ENCODE data around the gene ETF1.
A peak's percentile ranks its signal among the peaks of the same experiment; 100 is the strongest.
"Not testable (repeated sequence)": the region's sequence is repeated elsewhere in the genome, so short reads cannot be mapped to it uniquely, and the experiment has no call there.

Gene ETF1

DNA sequence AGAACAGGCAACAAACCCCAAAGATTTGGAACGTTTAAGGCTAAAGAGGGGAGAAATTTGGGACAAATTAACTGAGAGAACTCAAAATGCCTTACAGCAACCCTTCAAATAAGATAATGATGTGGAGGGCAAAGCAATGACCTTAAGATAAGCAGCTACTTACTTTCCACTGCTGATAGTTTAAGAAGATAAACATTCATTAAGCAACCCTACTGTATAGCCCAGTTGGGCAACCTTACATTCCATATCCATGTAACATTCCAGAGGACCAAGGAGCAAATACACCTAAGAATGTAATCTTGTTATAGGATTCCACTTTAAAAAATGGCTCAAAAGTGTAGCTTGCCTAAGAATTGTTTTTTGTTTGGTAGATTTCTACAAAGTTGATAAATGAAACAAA is 14.8 kb downstream of the ETF1 start:
- no peak for DNase-seq

DNA sequence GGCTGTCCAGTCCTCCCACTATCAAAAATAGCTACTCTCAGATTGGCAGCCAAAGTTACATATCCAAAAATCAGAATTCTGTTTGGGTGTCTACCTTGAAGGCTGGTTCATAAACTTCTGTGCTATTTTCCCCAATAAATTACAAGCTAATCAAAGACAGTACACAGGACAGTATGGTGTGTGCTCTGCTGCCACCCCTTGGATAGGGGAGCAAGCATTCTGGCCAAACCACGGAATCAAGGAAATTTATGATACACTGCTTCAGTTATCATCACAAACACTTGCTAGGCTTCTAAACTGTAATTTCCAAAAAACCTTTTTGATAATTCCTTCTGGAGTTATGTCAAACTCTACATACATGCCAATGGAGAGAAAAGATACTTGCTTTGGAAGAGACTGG is 15.9 kb downstream of the ETF1 start:
- no peak for DNase-seq

GRCh38 chr5:138523406-138523805 is 19.6 kb downstream of the ETF1 start:
- no peak for DNase-seq

DNA sequence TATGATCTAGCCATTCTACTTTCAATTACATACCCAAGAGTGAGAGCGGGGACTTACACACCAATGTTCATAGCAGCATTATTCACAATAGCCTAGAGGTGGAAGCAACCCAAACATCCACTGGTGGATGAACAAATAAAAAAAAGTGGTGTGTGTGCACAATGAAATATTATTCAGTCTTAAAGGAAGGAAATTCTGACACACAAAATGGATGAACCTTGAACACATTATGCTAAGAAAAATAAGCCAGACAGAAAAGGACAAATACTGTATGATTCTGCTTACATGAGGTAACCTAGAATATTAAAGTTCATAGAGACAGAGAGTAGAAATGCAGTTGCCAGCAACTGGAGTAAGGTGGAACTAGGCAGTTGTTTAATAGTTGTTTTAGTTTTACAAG is 22.1 kb downstream of the ETF1 start:
- no peak for DNase-seq

- DNase-seq, result no peak
Observed at GRCh38 chr5:138517437-138517836, 25.6 kb downstream of the ETF1 start.

DNA sequence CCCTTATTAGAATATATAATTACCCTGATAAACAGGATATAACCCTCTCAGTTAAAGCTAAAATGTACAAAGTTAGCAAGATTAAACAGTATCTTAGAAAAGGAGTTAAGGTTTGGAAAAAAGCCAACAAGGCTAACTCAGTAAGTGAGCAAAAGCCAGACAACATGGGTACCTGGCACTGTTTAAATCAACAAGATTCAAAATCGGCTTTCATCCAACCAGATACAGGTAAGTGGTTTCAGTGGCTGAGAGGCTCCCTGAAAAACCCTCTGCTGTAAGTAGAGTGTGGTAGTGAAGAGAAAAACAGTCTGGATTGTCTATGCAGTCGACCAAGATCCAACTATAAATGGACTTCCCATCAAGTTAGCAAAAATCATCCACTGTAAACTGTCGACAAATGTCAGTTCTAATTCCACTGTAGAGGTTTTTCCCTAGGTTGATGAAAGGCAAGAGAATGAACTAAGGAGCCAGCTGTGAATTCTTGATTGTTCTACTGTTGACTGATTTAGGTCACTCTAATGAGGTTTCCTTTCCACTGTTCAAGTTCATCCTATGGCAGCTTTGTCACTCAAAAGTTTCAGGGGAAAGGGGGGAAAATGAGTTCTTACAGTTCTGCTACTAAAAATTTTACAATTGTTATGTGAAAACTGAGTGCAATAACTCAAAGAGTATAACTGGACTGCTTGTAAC is 27.3 kb downstream of the ETF1 start:
- no peak for DNase-seq

DNA sequence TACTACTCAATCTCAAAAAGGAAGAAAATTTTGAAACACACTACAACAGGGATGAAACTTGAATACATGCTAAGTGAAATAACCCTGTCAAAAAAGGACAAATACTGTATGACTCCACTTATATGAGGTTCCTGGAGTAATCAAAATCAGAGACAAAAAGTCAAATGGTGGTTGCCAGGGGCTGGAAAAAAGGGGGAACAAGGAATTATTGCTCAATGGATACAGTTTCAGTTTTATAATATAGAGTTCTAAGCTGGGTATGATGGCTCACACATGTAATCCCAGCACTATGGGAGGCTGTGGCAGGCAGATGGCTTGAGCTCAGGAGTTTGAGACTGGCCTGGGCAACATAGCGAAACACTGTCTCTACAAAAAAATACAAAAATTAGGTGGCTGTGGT is 29.0 kb downstream of the ETF1 start:
- no peak for DNase-seq

DNA sequence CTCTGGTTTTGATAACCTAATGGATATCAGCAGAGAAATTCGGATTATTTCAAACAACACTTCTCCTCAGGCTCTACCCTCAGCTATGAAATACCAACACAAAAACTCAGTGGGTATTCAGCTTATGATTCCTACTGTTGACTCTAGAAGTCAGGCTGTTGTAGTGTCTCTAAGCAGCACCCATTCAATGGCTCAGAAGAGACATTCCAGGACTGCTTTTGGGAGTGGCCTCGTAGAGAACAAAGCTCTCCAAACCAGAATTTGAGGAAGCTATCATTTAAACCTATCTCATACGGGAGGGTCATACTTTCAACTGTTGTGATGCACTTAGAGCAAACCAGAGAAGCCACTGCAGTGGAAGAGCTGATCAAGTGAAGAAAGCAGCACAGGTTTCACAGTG is 34.1 kb downstream of the ETF1 start:
- DNase-seq, result no peak

DNA sequence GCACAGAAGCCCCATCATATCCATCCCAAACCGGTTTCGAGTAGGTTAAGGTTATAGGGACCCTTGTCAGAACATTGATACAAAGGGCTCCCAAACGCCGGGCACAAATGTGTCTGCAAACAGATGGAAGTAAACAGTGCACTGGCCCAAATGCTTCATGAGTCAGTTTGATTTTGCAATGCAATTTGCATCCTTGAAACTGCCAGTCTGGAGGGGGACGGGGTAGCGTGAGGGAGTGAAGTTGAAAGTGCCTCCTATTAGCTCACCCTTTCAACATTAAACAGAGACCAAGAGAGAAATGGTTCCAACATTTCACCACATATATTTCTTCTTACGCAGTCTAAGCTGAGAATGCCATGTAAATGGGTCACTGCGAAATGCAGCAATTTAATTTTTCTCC is 35.6 kb downstream of the ETF1 start:
- DNase-seq, result not testable (repeated sequence)

DNA sequence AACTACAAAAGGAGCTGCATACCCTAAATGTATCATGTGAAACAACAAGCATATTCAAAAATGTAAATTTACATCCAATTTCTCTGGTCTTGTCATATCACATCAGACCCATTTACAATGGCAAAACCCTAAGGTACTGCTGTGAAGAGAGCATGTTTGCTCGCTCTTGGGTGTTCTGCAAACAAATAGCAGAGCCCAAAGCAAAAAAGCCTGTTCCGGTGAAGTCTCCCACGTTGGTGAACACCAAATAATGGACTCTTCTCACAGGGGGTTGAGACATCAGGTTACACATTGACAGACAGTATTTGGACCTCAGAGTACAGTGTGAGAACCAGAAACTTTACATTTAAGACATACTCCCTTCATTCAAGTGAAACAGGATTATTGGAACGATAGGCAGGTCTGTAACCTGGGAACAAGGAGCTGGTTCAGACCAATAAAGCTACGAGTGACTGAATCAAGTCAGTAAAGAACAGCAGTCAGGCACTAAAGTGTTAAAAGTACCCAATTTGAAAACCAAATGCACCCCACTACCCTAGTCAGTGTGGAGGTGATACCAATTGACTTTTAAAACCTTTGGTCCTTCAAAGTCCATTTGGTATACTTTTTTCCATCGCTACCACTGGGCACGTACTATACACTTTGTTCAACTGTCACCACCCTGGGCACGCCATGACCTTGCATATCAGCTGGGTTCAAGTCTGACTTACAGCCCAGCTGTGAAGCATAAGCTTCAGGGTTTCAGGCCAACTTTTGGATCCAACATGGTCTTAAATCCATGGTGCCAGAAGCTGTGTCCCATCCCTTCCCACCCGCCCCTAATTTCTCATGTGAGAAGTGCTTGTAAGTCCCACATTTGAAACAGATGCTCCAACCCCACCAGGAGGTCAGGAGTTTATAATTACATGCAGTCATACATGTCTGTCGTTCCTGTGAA is 36.4 kb downstream of the ETF1 start:
- no peak for DNase-seq

DNA sequence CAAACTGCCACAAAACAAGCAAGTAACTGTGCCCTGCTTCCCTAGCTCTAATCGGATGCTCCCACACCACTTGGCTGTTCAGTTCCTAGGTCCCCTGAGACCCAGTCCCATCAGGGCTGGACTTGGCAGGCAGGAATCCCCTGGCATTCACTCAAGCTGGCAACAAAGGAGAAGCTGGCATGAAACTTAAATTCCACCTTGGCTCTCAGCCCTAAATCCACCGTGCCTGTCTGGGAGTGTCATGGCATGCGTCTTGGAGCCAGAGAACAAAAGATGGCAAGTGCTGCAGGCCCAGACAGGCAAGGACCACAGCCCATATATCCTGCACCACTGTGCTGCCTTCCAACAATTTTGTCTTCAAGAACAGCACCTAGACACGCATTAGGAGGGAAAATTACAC is 38.2 kb downstream of the ETF1 start:
- no peak for DNase-seq

GRCh38 chr5:138503487-138504270 is 39.4 kb downstream of the ETF1 start:
- peak; percentile 22 to 68 (median 44) for DNase-seq

DNA sequence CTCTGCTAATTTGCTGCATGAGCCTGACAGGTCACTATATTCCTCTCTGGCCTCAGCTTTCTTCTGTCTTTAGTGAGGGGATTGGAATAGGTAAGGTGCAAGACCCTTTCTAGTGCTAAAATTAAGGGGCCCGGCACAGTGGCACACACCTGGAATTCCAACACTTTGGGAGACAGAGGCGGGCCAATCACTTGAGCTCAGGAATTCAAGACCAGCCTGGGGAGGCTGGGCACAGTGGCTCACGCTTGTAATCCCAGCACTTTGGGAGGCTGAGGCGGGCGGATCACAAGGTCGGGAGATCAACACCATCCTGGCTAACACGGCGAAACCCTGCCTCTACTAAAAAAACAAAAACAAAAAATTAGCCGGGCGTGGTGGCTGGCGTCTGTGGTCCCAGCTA is 40.5 kb downstream of the ETF1 start:
- DNase-seq, result no peak

DNA sequence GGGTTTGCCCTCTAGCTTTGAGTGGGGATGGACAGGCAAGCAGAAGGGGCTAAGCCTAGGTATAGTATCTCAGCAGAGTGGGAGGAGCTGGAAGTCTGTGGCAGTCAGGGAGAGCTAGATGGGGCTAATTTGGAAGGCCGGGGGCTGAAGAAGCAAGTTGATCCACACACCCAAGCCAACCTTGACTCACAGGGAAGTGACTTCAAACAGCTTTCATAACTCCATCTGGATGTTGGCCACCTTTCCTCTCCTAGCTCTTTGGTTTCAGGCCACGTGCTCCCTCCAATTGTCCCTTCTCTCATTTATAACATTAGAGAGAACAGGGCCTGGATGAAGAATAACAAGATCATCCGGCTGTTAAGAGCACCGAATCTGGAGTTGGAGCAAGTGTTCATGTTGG is 40.9 kb downstream of the ETF1 start:
- DNase-seq, result no peak

GRCh38 chr5:138498376-138498775 is 44.7 kb downstream of the ETF1 start:
- no peak for DNase-seq

DNA sequence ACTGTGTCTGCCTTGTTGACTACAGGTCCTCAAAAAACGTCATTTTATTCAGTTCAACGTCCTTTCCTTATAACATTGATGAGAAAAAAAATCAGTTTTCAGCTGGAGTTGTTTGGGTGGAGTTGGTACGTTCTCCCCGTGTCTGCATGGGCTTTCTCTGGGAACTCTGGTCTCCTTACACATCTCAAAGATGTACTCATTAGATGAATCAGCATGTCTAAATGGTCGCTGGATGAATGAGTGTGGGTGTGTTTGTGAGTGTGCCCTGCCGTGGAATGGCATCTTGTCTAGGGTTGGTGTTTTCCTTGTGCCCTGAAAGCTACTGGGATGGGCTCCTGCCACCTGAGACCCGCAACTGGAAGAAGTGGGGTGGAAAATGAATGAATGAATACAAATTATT is 47.7 kb downstream of the ETF1 start:
- DNase-seq, result no peak

DNA sequence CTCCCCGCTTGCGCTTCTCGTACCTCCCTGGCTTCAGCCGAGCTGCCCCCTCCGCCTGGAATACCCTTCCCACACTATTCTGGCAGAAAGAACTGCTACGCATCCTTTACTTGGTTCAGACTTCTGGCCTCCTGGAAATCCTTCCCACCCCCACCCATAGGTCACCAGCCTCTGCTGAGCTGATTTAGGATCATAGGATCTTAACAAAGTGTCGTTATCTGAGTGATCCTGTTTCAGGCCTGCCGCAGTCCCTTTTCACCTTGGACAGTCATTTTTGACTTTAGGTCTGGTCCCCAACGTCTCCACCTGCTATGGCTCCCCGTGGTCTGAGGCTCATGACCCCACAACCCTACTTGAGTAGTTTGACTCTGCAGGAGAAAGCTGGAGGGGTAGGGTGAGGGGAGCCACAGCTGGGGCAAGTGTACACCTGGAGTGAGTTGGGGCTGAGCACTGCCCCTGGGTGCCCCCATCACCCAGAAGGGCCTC is 50.4 kb downstream of the ETF1 start:
- peak in 1 of 3 experiments; percentile 39 for DNase-seq

- peak; percentile 71 to 78 (median 76) for DNase-seq
Observed at GRCh38 chr5:138491669-138492559, 51.1 kb downstream of the ETF1 start.

GRCh38 chr5:138491284-138491648 is 51.8 kb downstream of the ETF1 start:
- peak in 1 of 3 experiments; percentile 63 for DNase-seq

DNA sequence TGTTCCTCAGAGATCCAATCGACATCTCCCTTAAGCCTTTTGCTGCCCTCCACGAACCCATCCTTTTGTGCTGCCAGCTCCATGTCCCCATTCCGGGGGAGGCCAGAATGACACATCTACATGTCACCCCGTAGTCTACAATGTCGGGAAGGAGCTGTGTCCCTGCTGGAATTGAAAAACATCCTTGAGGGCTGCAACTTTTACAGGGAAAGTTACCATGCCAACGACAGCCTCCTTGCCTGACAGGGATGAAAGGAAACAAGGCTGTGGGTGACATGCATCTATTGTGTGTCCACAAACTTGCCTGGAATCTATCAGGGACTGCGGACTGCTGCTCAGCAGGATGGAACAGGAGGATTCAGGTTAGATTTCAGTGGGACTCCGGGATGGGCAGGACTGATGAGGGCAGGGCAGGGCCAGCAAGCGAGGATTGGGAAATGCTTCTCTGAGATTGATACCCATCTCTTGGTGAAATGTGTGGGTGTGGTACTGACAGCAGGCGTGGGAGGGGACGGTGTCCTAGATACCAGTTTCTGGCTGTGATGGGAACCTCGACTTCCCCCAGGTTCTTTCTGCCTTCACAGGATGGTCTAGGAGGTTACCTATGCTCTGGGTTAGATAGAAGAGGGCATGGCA is 52.3 kb downstream of the ETF1 start:
- no peak for DNase-seq

- no peak for DNase-seq
Observed at GRCh38 chr5:138489683-138490061, 53.4 kb downstream of the ETF1 start.

GRCh38 chr5:138488481-138488945 is 54.5 kb downstream of the ETF1 start:
- no peak for DNase-seq
